HG02981 (cell line): ENCODE results near the gene KIF6.
A peak's percentile ranks its signal among the peaks of the same experiment; 100 is the strongest.

ENCODE experiments used
- ATAC-seq: cut with Tn5 transposase; IDR thresholded peaks from one replicate; pipeline ENCODE4 v1.9.1; 2021; ENCODE audit warnings: mild to moderate bottlenecking, moderate library complexity; ENCODE audit not compliant: unreplicated experiment

KIF6 gene

DNA sequence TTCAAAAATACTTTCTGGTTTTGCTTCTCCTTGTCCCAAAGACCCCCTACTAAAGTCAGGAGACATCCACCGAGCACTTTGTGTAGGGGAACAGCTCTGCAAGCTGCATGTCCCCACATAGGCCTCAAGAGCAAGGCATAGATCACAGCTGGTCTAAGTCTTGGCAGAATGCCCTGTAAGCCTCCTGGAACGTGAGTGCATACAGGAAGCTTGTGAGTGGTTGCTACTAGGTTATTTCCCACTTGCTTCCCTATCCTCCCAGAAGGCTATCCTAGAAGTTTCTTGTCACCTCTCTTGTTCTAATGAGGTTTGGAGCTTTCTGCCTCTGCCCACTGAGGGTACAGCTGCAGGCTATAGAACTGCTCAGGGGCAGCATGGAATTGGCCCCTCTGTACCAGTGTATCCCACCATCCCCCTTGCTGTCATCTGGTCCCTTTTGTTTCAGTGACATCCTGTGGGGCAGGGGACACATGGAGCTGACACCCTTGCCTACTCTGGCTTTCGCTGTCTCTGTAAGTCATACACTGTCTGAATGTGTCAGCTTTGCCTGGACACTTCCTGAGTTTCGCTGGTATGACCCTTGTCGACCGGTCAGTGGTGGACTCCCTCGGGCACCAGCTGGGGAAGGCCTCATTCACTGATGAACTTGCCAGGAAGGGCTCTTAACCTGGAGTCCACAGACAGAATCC is 367.1 kb downstream of the KIF6 start:
- ATAC-seq, result no peak

DNA sequence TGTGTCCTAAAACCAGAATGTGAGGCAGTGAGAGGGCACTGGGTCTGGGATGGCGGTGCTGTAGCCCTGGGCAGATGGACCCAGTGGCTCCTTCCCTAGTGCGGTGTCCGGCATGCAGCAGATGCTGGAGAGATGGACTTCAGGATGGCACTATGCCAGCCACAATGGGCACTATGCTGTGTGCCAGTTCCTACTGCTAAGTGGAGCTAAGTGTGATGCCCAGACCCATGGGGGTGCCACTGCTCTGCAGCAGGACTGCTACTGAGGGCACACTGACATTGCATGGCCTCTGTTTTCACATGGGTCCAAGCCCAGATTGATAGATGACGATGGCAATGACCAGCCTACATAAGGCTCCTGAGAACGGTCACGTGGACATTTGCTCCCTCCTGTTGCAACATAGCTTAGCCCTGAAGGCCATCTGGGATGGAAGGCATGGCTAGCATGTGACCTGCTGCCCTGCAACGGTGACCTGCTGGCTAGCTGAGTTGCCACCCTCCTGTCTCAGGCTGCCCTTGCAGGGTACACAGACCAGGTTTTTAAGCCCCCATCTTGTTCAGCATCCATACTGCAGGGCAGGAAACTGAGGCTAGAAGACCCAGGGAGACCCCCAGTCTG is 371.4 kb downstream of the KIF6 start:
- no peak for ATAC-seq

DNA sequence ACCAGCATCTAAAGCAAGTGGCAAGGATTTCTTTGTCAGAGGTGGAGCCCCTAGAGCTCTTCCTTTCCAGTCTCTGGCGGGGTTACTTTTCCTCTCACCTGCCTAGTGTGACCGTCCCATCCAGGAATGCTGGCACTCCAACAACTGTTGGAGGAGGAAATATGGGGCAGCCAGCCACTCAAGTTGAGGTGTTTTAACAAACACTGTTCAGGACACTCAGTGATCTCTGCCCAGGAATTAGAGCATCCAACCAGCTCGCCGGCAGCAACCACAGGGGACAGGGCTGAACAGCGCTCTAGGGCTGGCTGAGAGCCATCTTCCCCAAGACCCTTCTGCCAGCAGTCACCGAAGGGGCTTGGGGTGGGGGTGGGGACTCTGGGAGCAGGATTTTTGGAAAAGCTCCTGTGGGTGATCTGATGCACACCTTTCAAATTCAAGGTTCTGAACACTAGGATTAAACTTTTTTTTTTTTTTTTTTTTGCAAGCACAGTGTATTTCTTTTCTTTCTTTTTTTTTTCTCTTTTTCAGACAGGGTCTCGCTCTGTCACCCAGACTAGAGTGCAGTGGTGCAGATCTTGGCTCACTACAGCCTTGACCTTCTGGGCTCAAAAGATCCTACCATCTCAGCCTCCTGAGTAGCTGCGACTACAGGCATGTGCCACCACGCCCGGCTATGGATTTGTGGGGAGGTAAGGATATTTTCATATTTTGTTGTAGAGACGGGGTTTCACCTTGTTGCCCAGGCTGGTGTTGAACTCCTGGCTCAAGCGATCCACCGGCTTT is 374.3 kb downstream of the KIF6 start:
- no peak for ATAC-seq

DNA sequence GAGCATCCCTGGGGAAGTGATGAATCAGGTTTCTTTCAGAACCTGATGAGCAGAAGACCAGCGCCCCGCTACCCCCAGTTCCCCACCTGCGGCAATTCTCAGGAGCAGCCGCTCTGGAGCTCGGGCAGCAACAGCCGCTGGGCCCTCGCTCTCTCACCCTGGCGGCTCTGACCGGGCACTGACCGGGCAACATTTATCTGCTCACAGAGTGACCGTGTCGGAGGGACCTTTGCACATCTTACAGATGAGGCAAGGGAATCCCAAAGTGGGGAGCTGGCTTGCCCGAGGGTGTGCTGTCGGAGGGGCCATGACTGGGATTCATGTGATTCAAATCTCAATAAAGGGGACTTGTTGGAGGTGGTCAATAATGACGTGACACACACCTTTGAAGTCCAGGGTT is 376.5 kb downstream of the KIF6 start:
- no peak for ATAC-seq

DNA sequence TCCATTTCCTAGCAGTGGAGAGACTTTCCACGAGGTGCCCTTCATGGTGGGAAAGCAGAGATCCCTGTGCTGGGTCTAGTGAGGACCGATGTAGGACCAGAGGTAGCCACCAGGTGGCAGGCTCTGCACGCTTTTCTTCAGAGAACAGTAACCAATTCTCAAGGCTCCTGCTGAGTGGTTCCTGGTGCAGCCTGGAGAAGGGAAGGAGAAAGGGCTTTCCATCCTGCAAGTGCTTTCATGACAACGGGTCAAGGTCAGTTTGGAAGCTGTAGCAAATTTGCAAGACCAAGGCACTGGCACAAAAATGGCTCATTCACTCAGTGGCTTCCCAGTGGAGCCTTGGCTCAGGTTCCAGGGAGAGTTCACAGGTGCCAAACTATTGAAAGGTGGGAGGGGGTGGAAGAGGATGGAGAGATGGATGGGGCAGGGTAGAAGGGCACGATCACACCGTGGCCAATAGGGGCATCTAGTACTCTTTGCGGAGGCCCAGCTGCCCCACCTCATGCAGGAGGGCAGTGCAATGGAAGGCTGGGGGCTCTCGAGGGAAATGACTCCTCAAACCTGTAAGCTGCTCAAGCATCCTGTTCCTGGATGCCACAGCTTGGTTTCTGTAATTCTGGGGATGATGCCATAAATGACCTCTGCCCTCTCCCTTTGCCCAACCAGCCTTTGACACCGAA is 377.2 kb downstream of the KIF6 start:
- ATAC-seq, result peak; percentile 58

DNA sequence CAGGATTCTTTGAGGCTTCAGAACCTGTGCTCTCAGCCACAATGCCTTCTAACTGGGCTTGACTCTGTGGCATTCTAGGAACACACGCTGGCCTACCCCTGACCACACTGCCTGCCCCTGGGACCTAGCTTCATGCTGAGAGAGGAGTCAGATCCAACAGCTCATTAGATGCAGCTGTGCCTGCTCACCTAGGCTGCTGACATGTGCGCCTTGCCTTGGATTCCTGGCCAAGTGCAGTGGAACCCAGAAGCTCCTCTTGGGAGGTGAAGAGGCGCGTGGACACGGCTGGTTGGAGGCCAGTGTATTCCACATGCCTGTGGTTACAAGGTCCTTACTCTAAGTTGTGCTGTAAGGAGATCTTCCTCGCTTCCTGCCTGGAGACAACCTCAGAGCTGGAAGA is 378.0 kb downstream of the KIF6 start:
- ATAC-seq, result no peak

DNA sequence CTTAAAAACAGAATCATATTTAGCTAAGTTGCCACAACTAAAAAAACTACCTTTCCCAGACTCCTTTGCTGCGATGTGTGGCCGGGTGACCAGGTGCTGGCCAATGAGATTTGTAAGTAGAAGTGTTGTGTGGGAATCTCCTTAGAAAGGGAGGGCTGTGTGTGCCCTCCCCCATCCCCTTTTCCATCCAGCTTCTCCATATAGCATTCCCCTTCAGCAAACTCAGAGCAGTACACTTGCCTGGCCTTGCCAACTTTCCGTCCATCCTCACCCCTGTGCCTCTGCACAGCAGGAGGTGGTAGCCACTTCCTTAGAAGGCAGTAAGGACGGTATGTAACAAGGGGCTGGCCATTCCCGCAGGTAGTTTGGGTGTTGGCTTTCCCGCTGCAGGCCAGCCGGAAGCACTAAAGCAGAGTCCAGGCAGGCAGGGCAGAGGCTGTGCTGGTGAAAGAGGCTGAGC is 380.4 kb downstream of the KIF6 start:
- ATAC-seq, result no peak

DNA sequence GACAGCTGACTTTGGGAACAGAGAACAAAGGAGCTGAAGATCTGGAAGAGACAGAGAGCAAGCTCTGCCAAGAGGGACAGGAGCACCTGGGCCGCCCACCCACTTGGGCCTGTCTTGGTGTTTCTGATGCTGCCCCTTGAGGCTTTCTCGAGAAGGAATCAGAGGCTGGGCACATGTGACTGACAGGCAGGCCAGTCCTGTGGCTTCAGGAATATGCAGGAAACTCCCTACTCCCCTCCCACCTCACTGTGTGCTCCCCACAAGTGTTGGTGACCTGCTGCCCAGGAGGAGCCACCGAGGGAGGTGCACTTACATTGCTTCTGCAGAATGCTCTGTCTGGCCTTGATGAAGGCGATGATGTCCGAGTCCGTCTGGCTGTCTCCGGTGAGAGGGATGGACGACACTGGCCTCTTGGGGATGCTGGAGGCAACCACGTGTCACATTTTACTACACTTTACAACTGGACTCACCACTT is 381.8 kb downstream of the KIF6 start:
- ATAC-seq, result no peak

DNA sequence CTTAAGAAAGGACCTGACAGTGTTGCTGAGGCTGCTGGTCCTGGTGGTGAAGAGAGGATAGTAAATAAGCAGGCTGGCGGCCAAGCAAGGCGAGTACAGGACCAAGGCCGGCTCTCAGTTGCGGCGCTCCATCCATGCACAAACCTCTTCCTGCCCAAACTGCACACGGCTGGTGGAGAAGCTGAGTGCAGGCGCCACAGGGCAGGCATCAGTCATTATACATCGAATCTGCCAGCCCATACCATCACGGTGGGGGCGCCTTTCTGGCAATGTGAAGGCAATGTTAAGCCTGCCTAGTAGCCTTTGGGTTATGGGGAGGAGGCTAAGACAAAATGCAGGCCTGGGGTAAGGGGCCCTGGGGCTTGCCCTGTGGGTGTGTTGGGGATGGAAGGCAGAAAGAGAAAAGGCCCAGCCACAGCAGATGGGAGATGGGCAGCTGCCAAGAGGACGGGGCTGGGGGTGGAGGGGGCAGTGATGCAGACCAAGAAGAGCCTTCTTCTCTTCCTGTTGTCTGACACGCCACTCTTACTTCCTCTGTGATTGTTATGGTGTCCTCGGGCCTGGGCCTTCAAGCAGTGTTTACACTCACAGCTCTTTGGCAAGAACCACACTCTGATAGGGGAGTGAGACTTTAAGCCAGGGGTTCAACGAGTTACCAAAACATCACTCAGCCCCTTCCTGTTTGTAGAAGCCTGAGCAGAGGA is 382.4 kb downstream of the KIF6 start:
- no peak for ATAC-seq

DNA sequence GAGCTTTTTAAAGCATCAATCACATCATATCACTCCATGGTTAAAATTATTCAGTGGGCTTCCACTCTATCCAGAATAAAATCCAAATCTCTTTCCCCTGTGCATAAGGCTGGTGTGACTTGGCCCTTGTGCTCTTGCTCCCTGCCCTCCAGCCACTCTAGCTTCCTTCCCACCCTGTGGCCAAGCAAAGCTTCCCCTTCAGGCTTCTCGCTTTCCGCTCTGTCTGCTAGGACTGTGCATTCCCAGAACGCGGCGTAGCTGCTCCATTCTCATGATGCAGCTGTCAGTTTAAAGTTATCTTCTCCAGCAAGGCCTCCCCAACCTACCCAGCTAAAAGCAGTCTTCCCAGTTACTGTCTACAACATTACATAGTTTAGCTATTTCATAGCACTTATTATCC is 383.3 kb downstream of the KIF6 start:
- ATAC-seq, result no peak

DNA sequence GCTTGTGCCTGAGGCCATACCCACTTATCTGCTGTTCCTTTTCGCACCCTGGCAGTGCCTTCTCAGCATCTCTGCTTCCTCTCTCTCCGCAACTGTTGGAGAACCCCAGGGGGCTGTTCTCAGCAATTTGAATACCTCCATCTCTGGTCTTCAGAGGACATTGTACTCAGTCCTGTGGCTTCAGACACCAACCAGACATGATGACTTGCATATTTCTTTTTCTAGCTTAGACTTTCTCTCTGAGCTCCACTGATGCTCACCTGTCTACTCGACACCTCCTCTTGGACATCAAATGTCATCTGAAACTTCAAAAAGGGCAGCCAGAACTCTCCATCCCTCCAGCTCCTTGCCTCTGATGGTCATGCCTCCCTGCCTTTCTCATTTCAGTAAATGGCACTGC is 383.9 kb downstream of the KIF6 start:
- no peak for ATAC-seq

DNA sequence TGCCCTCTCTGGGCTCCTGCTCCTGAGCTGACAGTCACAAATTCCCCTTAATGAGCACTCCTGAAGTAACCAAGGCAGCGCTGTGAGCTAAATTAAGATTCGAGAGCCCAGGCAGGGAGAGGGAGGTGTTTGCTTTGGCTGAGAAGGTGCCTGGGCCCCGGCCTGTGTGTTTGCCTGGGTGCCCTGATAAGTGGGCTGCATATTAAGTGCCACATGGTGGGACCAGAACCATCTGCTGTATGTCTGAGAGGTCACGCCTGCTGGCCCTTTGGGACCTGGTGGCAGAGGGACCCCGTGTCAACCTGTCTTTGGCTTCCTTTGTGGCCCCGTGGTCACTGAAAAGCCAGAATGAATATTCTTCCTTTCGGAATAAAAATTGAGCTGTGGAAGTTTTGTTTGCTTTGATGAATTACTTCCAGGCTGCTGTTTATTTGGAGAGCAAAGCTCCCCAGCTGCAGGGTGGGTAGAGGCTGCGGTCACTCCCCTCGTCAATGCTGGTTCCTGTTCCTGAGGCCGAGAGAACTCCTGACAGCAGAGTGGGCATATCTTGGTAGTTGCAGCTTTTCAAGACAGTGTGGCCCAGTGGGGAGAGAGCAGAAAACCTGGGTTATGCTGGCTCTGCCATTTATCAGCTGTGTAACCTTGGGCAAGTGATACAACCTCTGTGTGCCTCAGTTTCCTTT is 385.2 kb downstream of the KIF6 start:
- ATAC-seq, result no peak

DNA sequence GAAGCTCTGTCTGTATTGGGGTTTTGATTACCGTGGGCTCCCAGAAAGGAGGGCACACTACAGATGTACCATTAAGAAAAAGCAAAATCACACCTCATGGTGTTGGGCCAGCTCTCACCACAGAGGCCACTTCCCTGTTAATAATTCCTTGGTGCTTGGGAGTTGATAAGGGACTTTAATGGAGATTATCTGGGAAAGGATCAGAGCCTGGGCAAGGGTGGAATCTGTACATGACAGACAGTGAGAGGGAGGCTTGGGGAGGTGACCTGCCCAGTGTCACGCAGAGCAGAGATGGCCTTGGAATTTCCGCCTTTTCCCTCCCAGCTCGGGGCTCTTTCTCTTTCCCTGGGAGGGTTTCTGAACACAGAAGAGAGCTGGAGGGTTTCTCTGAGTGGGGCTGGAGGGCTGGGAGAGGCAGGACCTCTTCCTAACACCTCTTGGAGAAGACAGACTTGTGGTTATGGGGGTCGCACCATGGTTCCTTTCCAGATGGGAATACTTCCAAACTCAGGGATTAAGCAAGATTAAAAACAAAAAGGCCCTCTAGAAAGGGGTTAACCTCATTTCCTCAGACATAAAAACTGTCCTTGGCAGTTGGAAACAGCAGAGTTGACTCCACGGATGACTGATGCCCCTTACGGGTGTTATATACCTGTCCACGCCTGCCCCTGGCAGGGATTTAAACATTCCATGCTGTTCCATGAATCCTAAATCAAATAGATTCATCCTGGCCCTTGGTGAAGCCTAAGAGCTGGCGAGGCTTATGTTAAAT is 385.9 kb downstream of the KIF6 start:
- no peak for ATAC-seq

DNA sequence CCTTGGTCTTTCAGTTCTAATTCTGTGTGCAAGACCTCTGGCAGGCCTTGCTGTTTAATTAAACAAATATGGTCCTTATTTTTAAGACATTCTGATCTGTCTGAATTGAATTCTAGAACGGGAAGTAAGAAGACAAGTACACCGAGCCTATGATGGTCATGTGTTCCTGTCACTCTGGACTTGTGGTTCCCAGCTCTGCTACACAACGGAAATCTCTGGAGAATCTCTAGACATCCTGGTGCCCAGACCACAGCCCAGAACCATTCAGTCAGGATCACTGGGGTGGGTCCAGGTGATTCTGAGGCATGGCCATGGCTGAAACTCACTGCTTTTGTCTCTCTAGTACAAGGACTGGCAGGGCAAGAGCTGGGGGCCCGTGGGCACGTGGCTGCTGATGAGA is 386.8 kb downstream of the KIF6 start:
- ATAC-seq, result no peak

DNA sequence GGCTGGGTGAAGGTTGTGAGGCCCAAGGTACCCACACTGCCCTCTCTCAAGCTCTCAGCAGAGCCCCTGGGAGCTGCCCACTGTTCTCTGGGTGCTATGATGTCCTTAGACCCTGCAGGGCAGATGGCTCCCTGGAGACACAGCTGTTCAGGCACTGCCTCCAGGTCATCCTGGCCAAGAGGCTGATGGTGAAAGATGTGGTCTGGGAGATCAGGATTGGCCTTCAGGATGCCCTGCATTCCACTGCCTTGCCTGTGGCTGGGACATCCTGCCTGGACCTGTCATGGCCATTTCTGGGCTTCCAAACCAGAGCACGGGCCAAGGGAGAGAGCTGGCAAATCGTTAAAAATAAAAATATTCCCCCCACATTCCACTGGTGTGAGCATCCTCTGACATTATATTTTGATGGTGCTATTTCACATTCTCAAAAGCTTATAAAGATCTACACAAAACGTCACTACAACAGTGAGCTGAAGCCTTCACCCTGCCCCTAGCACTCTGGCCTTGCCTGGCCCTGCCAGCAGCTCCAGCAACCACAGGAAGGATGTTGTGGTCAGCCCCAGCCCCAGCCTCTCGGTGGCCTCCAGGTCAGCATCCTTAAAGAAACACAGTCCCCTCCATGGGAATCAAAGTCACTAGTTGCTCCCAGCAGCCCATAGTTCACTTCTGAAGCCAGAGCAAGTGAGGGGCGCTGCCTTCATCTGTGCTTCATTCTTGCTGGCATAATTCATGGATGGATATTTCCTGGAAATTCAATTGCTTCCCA is 389.2 kb downstream of the KIF6 start:
- peak; percentile 81 for ATAC-seq

DNA sequence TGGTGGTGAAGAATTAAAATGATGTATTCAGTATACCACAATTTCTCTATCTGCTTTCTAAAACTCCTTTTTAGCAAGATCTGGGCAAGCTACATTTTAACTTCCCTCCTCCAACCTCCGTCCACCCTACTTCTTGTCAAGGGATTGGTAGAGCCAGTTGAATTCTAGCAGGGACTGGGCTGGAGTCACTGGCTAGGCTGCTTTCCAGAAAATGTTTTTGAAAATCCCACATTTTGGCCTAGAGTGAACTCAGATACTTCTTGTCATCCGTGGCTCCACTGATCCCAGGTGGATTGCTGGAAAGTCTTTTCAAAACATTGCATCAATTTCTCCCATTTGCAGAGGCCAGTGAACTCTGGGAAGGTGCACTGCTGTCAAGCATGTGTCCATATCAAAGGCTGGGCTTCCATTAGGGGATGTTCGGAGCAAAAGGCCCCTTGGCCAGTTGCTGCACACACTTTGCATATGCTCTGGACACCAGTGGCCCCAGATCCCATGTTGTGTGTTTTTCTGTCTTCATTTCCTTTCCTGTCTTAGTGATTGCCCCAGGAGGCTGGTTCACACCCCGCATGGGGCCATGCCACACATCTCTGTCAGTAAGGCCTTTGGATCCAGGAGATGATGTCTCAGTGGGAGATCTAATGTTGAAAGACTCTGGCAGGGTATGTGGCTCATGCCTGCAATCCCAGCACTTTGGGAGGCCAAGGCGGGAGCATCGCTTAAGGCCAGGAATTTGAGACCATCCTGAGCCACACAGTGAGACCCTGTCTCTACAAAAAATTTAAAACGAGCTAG is 391.4 kb downstream of the KIF6 start:
- ATAC-seq, result no peak

DNA sequence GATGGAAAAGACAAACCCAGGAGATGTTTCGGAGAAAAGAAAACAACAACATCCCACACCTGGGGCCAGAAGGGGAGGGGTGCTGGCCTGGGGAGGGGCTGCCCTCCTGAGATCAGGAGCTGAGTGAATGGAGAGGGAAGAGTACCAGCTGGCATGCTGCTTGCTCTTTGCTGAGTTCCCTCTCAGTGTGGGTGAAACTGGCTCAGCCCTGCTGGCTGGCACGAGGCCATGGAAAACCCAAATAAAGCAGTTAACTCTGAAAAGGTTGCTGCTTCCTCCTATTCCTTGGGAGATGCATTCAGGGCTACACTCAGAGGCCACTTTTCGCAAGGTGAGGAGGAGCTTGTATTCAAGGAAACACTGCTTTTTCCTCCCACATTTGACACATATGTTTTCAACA is 394.7 kb downstream of the KIF6 start:
- ATAC-seq, result no peak

DNA sequence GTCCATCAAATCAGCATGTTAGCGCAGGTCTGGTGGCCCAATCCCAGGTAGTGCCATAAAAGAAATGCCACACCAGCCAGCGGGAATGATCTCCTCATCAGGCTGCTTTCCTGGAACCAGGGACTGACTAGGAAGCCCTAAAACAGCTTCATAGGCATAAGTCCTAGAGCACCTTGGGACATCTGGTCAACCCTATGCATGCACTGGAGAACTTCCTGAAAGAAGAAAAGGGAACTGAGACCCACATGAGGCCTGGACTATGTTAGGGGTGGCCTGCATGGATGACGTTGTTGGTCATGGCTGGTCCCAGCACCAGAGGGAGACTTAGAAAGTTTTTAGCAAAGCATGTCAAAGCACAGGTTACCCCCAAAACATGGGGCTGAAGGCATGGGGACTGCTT is 395.2 kb downstream of the KIF6 start:
- peak; percentile 89 for ATAC-seq
